T-helper 2 cell treated with Interferon-gamma antibody and Interleukin-4, amounts not matched to agents 5 μg/mL and 100 μg/mL, for 36 hours (primary cell): ENCODE data around the gene ZNF735.
"Not testable (repeated sequence)": the region's sequence is repeated elsewhere in the genome, so short reads cannot be mapped to it uniquely, and the experiment has no call there.

Experiments
- DNase-seq: peaks from one replicate; pipeline ENCODE4 v3.0.0; 2021; ENCODE audit warnings: low spot score
- H3K27ac Mint-ChIP-seq: one replicate; pipeline ENCODE4 v1.8.0; 2021; ENCODE audit warnings: mild to moderate bottlenecking, mixed read lengths
- H3K27me3 Mint-ChIP-seq: one replicate; pipeline ENCODE4 v1.8.0; 2021; ENCODE audit warnings: low read depth, mixed read lengths
- H3K36me3 Mint-ChIP-seq: one replicate; pipeline ENCODE4 v1.8.0; 2021; ENCODE audit warnings: low read depth, mixed read lengths
- H3K4me1 Mint-ChIP-seq: one replicate; pipeline ENCODE4 v1.8.0; 2021; ENCODE audit warnings: low read depth, mixed read lengths
- H3K4me3 Mint-ChIP-seq: one replicate; pipeline ENCODE4 v1.8.0; 2022; ENCODE audit warnings: mild to moderate bottlenecking, moderate library complexity, mixed read lengths
- H3K9me3 Mint-ChIP-seq: one replicate; pipeline ENCODE4 v1.8.0; 2021; ENCODE audit warnings: mixed read lengths

Gene ZNF735

GRCh38 chr7:64206903-64207302, at the start of gene ZNF735:
TSS of gene ZNF735 (plus strand) at chr7:64207203. CDS start at chr7:64207203, 0 bp downstream.
- Mint-ChIP-seq H3K27me3 (no peaks in the 10 kb centered on the region), H3K9me3 (peaks cover 35% of the 10 kb centered on the region), H3K4me1 (no peaks in the 10 kb centered on the region), H3K4me3 (no peak within 1 kb of the TSS), H3K27ac (no peak within 1 kb of the TSS), H3K36me3 (no peaks in the 10 kb centered on the region)
- DNase-seq, result no peak

- not testable (repeated sequence) for H3K36me3 Mint-ChIP-seq, H3K4me3 Mint-ChIP-seq, H3K4me1 Mint-ChIP-seq, DNase-seq, H3K27ac Mint-ChIP-seq, H3K27me3 Mint-ChIP-seq
- H3K9me3 Mint-ChIP-seq, result peaks cover 43% of the 10 kb centered on the region
These were observed 36.0 kb upstream of the ZNF735 start for GRCh38 chr7:64170974-64171373.

GRCh38 chr7:64174328-64174727, 32.7 kb upstream of the ZNF735 start:
- H3K4me3 Mint-ChIP-seq, result no peak overlapping the region
- peaks cover 51% of the 10 kb centered on the region for H3K9me3 Mint-ChIP-seq
- no peak overlapping the region for H3K27ac Mint-ChIP-seq
- H3K36me3 Mint-ChIP-seq, result no peaks in the 10 kb centered on the region
- DNase-seq, result no peak
- H3K4me1 Mint-ChIP-seq, result no peaks in the 10 kb centered on the region
- no peaks in the 10 kb centered on the region for H3K27me3 Mint-ChIP-seq

- Mint-ChIP-seq H3K36me3 (no peaks in the 10 kb centered on the region), H3K27me3 (no peaks in the 10 kb centered on the region), H3K9me3 (peaks cover 48% of the 10 kb centered on the region), H3K4me3 (no peak overlapping the region), H3K4me1 (no peaks in the 10 kb centered on the region), H3K27ac (no peak overlapping the region)
- no peak for DNase-seq
These were observed 32.1 kb upstream of the ZNF735 start for GRCh38 chr7:64174941-64175340.

GRCh38 chr7:64180989-64181388, 26.0 kb upstream of the ZNF735 start:
- no peaks in the 10 kb centered on the region for H3K36me3 Mint-ChIP-seq
- no peak overlapping the region for H3K27ac Mint-ChIP-seq
- H3K27me3 Mint-ChIP-seq, result no peaks in the 10 kb centered on the region
- no peaks in the 10 kb centered on the region for H3K4me1 Mint-ChIP-seq
- DNase-seq, result no peak
- no peak overlapping the region for H3K4me3 Mint-ChIP-seq
- peaks cover 35% of the 10 kb centered on the region for H3K9me3 Mint-ChIP-seq

DNA sequence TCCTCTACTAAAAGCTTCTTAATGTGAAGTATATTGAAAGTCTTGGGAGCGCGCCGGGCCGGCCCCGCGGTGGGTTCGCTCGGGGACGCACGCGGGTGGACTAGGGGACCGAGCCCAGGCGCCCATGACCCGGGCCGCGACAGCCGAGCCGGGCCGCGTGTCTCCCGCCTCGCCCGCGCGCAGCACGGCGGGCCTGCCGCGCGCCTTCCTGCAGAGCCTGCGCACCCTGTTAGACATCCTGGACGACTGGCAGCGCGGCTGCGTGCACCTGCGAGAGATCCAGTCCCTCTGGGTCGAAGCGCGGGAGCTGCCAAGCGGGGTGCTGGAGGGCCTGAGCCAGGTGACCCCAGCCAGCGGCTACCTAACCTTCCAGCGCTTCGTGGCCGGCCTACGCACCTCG, 25.4 kb upstream of the ZNF735 start:
- no peak overlapping the region for H3K27ac Mint-ChIP-seq

DNA sequence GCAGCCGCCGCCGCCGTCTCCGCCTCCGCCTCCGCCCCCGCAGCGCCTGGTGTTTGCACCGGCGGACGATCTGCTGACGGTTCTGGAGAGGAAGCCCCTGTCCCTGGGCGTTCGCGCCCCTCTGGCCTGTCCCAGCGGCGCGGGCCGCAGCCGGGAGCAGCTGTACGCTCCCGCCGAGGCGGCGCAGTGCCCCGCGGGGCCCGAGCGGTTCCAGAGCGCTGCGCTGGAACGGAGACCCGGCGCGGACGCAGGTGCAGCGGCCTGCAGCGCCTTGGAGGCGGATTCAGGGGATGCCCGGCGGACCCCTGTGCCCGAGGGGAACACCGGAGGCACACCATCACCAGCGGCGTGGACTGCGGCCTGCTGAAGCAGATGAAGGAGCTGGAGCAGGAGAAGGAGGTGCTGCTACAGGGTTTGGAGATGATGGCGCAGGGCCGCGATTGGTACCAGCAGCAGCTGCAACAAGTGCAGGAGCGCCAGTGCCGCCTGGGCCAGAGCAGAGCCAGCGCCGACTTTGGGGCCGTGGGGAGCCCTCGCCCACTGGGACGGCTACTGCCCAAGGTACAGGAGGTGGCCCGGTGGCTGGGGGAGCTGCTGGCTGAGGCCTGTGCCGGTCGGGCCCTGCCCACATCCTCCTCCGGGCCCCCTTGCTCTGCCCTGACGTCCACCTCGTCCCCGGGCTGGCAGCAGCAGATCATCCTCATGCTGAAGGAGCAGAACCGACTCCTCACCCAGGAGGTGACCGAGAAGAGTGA, 24.8 kb upstream of the ZNF735 start:
- no peaks in the 10 kb centered on the region for H3K4me1 Mint-ChIP-seq
- no peak overlapping the region for H3K4me3 Mint-ChIP-seq
- DNase-seq, result no peak
- H3K27ac Mint-ChIP-seq, result no peak overlapping the region
- no peaks in the 10 kb centered on the region for H3K36me3 Mint-ChIP-seq
- peaks cover 46% of the 10 kb centered on the region for H3K9me3 Mint-ChIP-seq
- no peaks in the 10 kb centered on the region for H3K27me3 Mint-ChIP-seq

More for the DNA sequence above, 25.4 kb upstream of the ZNF735 start:
- Mint-ChIP-seq H3K4me3 (no peak overlapping the region), H3K4me1 (no peaks in the 10 kb centered on the region), H3K36me3 (no peaks in the 10 kb centered on the region), H3K27me3 (no peaks in the 10 kb centered on the region), H3K9me3 (peaks cover 41% of the 10 kb centered on the region)
- no peak for DNase-seq

DNA sequence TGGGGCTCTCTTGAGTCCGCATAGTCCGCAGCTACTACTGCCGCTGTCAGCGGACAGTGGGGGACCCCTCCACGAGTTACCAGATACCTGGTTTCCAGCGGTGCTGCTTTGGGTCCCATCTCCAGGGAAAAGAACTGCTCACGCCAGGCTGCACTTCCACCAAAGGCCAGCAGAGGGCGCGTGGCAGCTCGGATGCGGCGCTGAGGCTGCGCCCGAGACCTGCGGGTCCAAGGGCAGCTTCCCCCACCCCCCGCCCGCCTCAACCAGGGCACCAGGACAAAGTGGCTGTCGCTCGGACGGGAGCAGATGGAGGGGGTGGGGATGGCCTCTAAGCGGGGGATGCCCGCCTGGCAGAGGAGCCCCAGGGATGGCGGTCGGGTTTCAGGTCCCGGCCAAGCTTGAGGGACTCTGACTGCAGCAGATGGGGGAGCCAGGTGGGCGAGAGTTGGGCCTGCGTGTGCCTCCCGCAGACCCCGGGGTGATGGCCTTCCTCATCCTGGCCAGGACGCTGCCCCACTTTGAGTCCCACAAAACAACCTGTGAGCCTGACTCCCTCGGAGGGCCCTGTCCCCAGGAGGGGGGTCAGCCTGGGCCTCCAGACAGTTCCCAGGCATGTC, 23.8 kb upstream of the ZNF735 start:
- Mint-ChIP-seq H3K36me3 (no peaks in the 10 kb centered on the region), H3K9me3 (peaks cover 44% of the 10 kb centered on the region), H3K4me3 (no peak overlapping the region), H3K27me3 (no peaks in the 10 kb centered on the region), H3K27ac (no peak overlapping the region), H3K4me1 (no peaks in the 10 kb centered on the region)
- no peak for DNase-seq

- Mint-ChIP-seq H3K36me3 (no peaks in the 10 kb centered on the region), H3K4me3 (no peak overlapping the region), H3K9me3 (peaks cover 42% of the 10 kb centered on the region), H3K27me3 (no peaks in the 10 kb centered on the region), H3K4me1 (no peaks in the 10 kb centered on the region), H3K27ac (no peak overlapping the region)
- DNase-seq, result no peak
These were observed 23.1 kb upstream of the ZNF735 start for GRCh38 chr7:64183827-64184372.

- H3K9me3 Mint-ChIP-seq, result peaks cover 42% of the 10 kb centered on the region
- H3K4me3 Mint-ChIP-seq, result no peak overlapping the region
- no peak for DNase-seq
- H3K27me3 Mint-ChIP-seq, result no peaks in the 10 kb centered on the region
- H3K36me3 Mint-ChIP-seq, result no peaks in the 10 kb centered on the region
- no peak overlapping the region for H3K27ac Mint-ChIP-seq
- no peaks in the 10 kb centered on the region for H3K4me1 Mint-ChIP-seq
These were observed 22.6 kb upstream of the ZNF735 start for GRCh38 chr7:64184376-64184775.

DNA sequence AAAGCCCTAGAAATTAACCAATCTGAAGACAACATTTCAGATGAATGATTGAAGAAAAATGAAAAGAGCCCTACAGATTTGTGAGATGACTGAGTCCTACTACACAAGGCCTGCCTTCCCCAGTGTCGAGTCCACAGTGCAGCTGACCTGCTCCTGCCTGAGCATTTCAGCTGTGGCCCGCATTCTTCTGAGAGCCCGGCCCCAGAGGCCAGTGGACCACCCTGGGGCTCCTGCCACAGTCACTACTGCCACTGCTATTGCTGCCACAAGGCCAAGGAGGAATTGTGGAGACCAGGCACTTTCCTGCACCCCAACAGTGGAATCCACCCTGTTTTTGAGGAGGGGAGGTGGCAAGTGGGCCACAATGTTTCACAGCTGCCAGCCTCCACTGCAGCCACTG, 19.6 kb upstream of the ZNF735 start:
- H3K4me1 Mint-ChIP-seq, result no peaks in the 10 kb centered on the region
- H3K36me3 Mint-ChIP-seq, result no peaks in the 10 kb centered on the region
- H3K4me3 Mint-ChIP-seq, result no peak overlapping the region
- no peak for DNase-seq
- no peak overlapping the region for H3K27ac Mint-ChIP-seq
- H3K27me3 Mint-ChIP-seq, result no peaks in the 10 kb centered on the region
- H3K9me3 Mint-ChIP-seq, result peaks cover 40% of the 10 kb centered on the region

- Mint-ChIP-seq H3K27me3 (no peaks in the 10 kb centered on the region), H3K9me3 (peaks cover 44% of the 10 kb centered on the region), H3K36me3 (no peaks in the 10 kb centered on the region), H3K4me1 (no peaks in the 10 kb centered on the region), H3K27ac (no peak overlapping the region), H3K4me3 (no peak overlapping the region)
- no peak for DNase-seq
These were observed 14.8 kb upstream of the ZNF735 start for GRCh38 chr7:64192148-64192704.

- Mint-ChIP-seq H3K9me3 (peaks cover 43% of the 10 kb centered on the region), H3K27me3 (no peaks in the 10 kb centered on the region), H3K36me3 (no peaks in the 10 kb centered on the region), H3K4me1 (no peaks in the 10 kb centered on the region), H3K27ac (no peak overlapping the region), H3K4me3 (no peak overlapping the region)
- no peak for DNase-seq
These were observed 14.2 kb upstream of the ZNF735 start for GRCh38 chr7:64192775-64193174.

- peaks cover 57% of the 10 kb centered on the region for H3K9me3 Mint-ChIP-seq
- not testable (repeated sequence) for H3K27ac Mint-ChIP-seq, H3K4me1 Mint-ChIP-seq, H3K27me3 Mint-ChIP-seq, DNase-seq, H3K36me3 Mint-ChIP-seq, H3K4me3 Mint-ChIP-seq
These were observed 12.8 kb downstream of the ZNF735 start for GRCh38 chr7:64219710-64220298.
